ENCODE measurements around the gene SPEN. TPM values are rescaled to one million over a fixed set of nuclear protein-coding genes. Genes with fewer than 3 reads are reported as not detected.

The SPEN gene
- total and polyA plus RNA-seq, 2 experiments from 2014 or later: 14.9 to 43.6 TPM

DNA sequence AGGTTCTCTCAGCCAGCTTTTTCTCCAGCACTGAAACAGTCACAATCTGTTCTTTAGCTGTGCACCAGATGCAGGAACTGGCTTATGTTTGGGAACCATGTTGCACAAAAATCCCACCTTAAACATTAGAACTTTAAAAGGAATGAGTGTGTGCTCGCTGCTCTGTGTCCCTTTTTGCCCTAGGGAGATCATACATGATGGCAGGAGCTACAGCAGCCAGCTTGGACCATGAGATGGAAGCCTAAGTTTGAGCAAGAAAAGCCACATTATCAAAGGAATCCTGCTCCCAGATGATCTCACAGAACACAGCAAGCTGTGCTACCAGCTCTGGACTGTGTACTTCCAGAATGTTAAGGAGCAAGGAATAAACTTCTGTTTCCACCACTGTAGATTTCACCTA, 124.9 kb downstream of the SPEN start:
- Histone ChIP-seq H3K79me2 (replicated peaks; ENCODE audit: insufficient read depth) (peaks cover 23% of the 10 kb centered on the region), H3K36me3 (ENCODE audit: insufficient read depth) (no peaks in the 10 kb centered on the region; the same call in 1 of the 2 replicates), H4K20me1 (replicated peaks; ENCODE audit: insufficient read depth) (no peaks in the 10 kb centered on the region), H3K27ac (ENCODE audit: low read depth) (no peak overlapping the region), H3K4me3 (no peak overlapping the region), H3F3A (replicated peaks; ENCODE audit: low read depth) (peaks cover 6% of the 10 kb centered on the region; the same call in 1 of the 2 replicates), H2AFZ (no peak overlapping the region), H3K4me1 (ENCODE audit: insufficient read depth) (peaks cover 8% of the 10 kb centered on the region), H3K4me2 (no peak overlapping the region), H3K27me3 (ENCODE audit: insufficient read depth) (no peaks in the 10 kb centered on the region), H3K9me2 (ENCODE audit: insufficient read depth) (no peaks in the 10 kb centered on the region)
- no peak for ATAC-seq
- H3K27ac Mint-ChIP-seq: no peak overlapping the region
- TF ChIP-seq, protein P1, sequence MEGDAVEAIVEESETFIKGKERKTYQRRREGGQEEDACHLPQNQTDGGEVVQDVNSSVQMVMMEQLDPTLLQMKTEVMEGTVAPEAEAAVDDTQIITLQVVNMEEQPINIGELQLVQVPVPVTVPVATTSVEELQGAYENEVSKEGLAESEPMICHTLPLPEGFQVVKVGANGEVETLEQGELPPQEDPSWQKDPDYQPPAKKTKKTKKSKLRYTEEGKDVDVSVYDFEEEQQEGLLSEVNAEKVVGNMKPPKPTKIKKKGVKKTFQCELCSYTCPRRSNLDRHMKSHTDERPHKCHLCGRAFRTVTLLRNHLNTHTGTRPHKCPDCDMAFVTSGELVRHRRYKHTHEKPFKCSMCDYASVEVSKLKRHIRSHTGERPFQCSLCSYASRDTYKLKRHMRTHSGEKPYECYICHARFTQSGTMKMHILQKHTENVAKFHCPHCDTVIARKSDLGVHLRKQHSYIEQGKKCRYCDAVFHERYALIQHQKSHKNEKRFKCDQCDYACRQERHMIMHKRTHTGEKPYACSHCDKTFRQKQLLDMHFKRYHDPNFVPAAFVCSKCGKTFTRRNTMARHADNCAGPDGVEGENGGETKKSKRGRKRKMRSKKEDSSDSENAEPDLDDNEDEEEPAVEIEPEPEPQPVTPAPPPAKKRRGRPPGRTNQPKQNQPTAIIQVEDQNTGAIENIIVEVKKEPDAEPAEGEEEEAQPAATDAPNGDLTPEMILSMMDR (conservative IDR thresholded peaks at IDR 0.05; ENCODE audit: low read depth in 2 of 2): no peak
- no peak for TF ChIP-seq EZH2 (IDR thresholded peaks at IDR 0.05; ENCODE audit: low read depth, unreplicated experiment)
- TF ChIP-seq ZNF114 (CRISPR knock-in tag; IDR thresholded peaks at IDR 0.05): no peak
- TF ChIP-seq, protein P2, sequence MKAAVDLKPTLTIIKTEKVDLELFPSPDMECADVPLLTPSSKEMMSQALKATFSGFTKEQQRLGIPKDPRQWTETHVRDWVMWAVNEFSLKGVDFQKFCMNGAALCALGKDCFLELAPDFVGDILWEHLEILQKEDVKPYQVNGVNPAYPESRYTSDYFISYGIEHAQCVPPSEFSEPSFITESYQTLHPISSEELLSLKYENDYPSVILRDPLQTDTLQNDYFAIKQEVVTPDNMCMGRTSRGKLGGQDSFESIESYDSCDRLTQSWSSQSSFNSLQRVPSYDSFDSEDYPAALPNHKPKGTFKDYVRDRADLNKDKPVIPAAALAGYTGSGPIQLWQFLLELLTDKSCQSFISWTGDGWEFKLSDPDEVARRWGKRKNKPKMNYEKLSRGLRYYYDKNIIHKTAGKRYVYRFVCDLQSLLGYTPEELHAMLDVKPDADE (IDR thresholded peaks at IDR 0.05): no peak
- TF ChIP-seq, protein P3, sequence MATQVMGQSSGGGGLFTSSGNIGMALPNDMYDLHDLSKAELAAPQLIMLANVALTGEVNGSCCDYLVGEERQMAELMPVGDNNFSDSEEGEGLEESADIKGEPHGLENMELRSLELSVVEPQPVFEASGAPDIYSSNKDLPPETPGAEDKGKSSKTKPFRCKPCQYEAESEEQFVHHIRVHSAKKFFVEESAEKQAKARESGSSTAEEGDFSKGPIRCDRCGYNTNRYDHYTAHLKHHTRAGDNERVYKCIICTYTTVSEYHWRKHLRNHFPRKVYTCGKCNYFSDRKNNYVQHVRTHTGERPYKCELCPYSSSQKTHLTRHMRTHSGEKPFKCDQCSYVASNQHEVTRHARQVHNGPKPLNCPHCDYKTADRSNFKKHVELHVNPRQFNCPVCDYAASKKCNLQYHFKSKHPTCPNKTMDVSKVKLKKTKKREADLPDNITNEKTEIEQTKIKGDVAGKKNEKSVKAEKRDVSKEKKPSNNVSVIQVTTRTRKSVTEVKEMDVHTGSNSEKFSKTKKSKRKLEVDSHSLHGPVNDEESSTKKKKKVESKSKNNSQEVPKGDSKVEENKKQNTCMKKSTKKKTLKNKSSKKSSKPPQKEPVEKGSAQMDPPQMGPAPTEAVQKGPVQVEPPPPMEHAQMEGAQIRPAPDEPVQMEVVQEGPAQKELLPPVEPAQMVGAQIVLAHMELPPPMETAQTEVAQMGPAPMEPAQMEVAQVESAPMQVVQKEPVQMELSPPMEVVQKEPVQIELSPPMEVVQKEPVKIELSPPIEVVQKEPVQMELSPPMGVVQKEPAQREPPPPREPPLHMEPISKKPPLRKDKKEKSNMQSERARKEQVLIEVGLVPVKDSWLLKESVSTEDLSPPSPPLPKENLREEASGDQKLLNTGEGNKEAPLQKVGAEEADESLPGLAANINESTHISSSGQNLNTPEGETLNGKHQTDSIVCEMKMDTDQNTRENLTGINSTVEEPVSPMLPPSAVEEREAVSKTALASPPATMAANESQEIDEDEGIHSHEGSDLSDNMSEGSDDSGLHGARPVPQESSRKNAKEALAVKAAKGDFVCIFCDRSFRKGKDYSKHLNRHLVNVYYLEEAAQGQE (IDR thresholded peaks at IDR 0.05; ENCODE audit: unreplicated experiment): no peak
- peaks cover 8% of the 10 kb centered on the region for H3K27me3 Mint-ChIP-seq (ENCODE audit: insufficient read depth, low read depth, poor library complexity)
- no peak overlapping the region for H3K4me3 Mint-ChIP-seq
- peaks cover 23% of the 10 kb centered on the region for H3K9me3 Mint-ChIP-seq
- H3K36me3 Mint-ChIP-seq (ENCODE audit: low read depth): peaks cover 40% of the 10 kb centered on the region
- DNase-seq (ENCODE audit: low spot score): no peak
- H3K4me1 Mint-ChIP-seq: peaks cover 13% of the 10 kb centered on the region

DNA sequence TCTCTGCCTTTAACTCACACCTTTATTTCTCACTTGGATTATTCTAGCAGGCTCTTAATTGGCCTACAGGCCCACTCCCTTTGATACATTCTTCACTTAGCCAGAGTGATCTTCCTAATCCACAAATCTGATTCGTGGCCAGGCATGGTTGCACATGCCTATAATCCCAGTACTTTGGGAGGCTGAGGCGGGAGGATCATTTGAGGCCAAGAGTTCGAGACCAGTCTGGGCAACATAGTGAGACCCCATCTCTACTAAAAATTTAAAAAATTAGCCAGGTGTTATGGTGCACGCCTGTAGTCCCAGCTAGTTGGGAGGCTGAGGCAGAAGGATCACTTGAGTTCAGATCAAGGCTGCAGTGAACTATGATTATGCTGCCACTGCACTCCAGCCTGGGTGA, 126.3 kb downstream of the SPEN start:
- H3F3A ChIP-seq (replicated peaks; ENCODE audit: low read depth): peaks cover 6% of the 10 kb centered on the region; the same call in 1 of the 2 replicates
- Mint-ChIP-seq H3K4me3 (no peak overlapping the region), H3K27ac (no peak overlapping the region), H3K4me1 (peaks cover 13% of the 10 kb centered on the region), H3K27me3 (ENCODE audit: insufficient read depth, low read depth, poor library complexity) (peaks cover 3% of the 10 kb centered on the region), H3K36me3 (ENCODE audit: low read depth) (peaks cover 32% of the 10 kb centered on the region), H3K9me3 (peaks cover 18% of the 10 kb centered on the region)
- H3K27me3 ChIP-seq (ENCODE audit: insufficient read depth): no peaks in the 10 kb centered on the region
- no peak overlapping the region for H3K4me3 ChIP-seq
- H3K4me1 ChIP-seq (ENCODE audit: insufficient read depth): peaks cover 8% of the 10 kb centered on the region
- H3K9me2 ChIP-seq (ENCODE audit: insufficient read depth): no peaks in the 10 kb centered on the region
- DNase-seq (ENCODE audit: low spot score) (no peak), ATAC-seq (no peak)
- no peak overlapping the region for H3K4me2 ChIP-seq
- no peaks in the 10 kb centered on the region for H4K20me1 ChIP-seq (replicated peaks; ENCODE audit: insufficient read depth)
- H2AFZ ChIP-seq: no peak overlapping the region
- no peaks in the 10 kb centered on the region; the same call in 1 of the 2 replicates for H3K36me3 ChIP-seq (ENCODE audit: insufficient read depth)
- H3K27ac ChIP-seq (ENCODE audit: low read depth): no peak overlapping the region
- H3K79me2 ChIP-seq (replicated peaks; ENCODE audit: insufficient read depth): peaks cover 23% of the 10 kb centered on the region
- TF ChIP-seq POLR2AphosphoS5 (IDR thresholded peaks at IDR 0.05; ENCODE audit: low read depth): no peak
- no peak for TF ChIP-seq EZH2 (IDR thresholded peaks at IDR 0.05; ENCODE audit: low read depth, unreplicated experiment)
- TF ChIP-seq, protein P2 (IDR thresholded peaks at IDR 0.05): no peak
- TF ChIP-seq, protein P4, sequence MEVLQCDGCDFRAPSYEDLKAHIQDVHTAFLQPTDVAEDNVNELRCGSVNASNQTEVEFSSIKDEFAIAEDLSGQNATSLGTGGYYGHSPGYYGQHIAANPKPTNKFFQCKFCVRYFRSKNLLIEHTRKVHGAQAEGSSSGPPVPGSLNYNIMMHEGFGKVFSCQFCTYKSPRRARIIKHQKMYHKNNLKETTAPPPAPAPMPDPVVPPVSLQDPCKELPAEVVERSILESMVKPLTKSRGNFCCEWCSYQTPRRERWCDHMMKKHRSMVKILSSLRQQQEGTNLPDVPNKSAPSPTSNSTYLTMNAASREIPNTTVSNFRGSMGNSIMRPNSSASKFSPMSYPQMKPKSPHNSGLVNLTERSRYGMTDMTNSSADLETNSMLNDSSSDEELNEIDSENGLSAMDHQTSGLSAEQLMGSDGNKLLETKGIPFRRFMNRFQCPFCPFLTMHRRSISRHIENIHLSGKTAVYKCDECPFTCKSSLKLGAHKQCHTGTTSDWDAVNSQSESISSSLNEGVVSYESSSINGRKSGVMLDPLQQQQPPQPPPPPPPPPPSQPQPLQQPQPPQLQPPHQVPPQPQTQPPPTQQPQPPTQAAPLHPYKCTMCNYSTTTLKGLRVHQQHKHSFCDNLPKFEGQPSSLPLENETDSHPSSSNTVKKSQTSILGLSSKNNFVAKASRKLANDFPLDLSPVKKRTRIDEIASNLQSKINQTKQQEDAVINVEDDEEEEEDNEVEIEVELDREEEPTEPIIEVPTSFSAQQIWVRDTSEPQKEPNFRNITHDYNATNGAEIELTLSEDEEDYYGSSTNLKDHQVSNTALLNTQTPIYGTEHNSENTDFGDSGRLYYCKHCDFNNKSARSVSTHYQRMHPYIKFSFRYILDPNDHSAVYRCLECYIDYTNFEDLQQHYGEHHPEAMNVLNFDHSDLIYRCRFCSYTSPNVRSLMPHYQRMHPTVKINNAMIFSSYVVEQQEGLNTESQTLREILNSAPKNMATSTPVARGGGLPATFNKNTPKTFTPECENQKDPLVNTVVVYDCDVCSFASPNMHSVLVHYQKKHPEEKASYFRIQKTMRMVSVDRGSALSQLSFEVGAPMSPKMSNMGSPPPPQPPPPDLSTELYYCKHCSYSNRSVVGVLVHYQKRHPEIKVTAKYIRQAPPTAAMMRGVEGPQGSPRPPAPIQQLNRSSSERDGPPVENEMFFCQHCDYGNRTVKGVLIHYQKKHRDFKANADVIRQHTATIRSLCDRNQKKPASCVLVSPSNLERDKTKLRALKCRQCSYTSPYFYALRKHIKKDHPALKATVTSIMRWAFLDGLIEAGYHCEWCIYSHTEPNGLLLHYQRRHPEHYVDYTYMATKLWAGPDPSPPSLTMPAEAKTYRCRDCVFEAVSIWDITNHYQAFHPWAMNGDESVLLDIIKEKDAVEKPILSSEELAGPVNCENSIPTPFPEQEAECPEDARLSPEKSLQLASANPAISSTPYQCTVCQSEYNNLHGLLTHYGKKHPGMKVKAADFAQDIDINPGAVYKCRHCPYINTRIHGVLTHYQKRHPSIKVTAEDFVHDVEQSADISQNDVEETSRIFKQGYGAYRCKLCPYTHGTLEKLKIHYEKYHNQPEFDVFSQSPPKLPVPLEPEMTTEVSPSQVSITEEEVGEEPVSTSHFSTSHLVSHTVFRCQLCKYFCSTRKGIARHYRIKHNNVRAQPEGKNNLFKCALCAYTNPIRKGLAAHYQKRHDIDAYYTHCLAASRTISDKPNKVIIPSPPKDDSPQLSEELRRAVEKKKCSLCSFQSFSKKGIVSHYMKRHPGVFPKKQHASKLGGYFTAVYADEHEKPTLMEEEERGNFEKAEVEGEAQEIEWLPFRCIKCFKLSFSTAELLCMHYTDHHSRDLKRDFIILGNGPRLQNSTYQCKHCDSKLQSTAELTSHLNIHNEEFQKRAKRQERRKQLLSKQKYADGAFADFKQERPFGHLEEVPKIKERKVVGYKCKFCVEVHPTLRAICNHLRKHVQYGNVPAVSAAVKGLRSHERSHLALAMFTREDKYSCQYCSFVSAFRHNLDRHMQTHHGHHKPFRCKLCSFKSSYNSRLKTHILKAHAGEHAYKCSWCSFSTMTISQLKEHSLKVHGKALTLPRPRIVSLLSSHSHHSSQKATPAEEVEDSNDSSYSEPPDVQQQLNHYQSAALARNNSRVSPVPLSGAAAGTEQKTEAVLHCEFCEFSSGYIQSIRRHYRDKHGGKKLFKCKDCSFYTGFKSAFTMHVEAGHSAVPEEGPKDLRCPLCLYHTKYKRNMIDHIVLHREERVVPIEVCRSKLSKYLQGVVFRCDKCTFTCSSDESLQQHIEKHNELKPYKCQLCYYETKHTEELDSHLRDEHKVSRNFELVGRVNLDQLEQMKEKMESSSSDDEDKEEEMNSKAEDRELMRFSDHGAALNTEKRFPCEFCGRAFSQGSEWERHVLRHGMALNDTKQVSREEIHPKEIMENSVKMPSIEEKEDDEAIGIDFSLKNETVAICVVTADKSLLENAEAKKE (CRISPR knock-in tag; IDR thresholded peaks at IDR 0.05): no peak

Measured in GM23338 (cell line).